NT2/D1 (cell line): ENCODE results near the gene FBXO8.

Source experiments
- DNase-seq: peaks from one replicate; pipeline ENCODE4 v3.0.0-alpha.2; 2011; ENCODE audit warnings: low read depth, low spot score
- H3K27me3 ChIP-seq: 2 replicates; pipeline ENCODE4 v1.6.0; 2011; ENCODE audit warnings: mild to moderate bottlenecking; ENCODE audit not compliant: insufficient read length, insufficient read depth
- H3K36me3 ChIP-seq: 2 replicates; pipeline ENCODE4 v1.6.1; 2011; ENCODE audit warnings: mild to moderate bottlenecking, low read length, mixed read lengths; ENCODE audit not compliant: insufficient read depth, insufficient read length
- H3K4me1 ChIP-seq: 2 replicates; pipeline ENCODE4 v1.5.1; 2011; ENCODE audit not compliant: insufficient read depth, insufficient read length
- H3K4me3 ChIP-seq: 2 replicates; pipeline ENCODE4 v1.5.1; 2011; ENCODE audit warnings: low read depth; ENCODE audit not compliant: insufficient read length
- H3K9ac ChIP-seq: 2 replicates; pipeline ENCODE4 v1.6.0; 2011; ENCODE audit warnings: low read depth; ENCODE audit not compliant: insufficient read length
- H3K9me3 ChIP-seq: 2 replicates; pipeline ENCODE4 v1.5.1; 2011; ENCODE audit warnings: mild to moderate bottlenecking, low read length; ENCODE audit not compliant: insufficient read depth
- SUZ12 ChIP-seq: IDR thresholded peaks from 2 replicates; pipeline ENCODE4 v1.6.1; 2011; ENCODE audit not compliant: insufficient read length, insufficient read depth; ENCODE audit errors: extremely low read depth
- YY1 ChIP-seq: IDR thresholded peaks from 2 replicates; pipeline ENCODE4 v1.6.1; 2011; ENCODE audit not compliant: insufficient read length, insufficient read depth
- ZNF274 ChIP-seq: IDR thresholded peaks from 2 replicates; pipeline ENCODE4 v1.6.1; 2011; ENCODE audit warnings: mild to moderate bottlenecking, low read depth, low read length

Gene FBXO8

GRCh38 chr4:174283507-174284471, at the start of gene FBXO8, which contains the start of gene CEP44:
Gene FBXO8, minus strand, starts transcription at chr4:174283667. Its CDS starts 20,575 bp downstream, at chr4:174263092.
Gene CEP44, plus strand, starts transcription at chr4:174283911. Its CDS starts 15,211 bp downstream, at chr4:174299122.
- H3K4me1 ChIP-seq = no peaks in the 10 kb centered on the region
- peak within 1 kb of the TSS; percentile 88 for H3K4me3 ChIP-seq
- H3K27me3 ChIP-seq = no peaks in the 10 kb centered on the region
- DNase-seq = peak; percentile 33
- H3K9me3 ChIP-seq = no peaks in the 10 kb centered on the region
- TF ChIP-seq ZNF274 (no peak), SUZ12 (no peak), YY1 (no peak)
- peaks cover 3% of the 10 kb centered on the region for H3K36me3 ChIP-seq
- peak within 1 kb of the TSS; percentile 97 for H3K9ac ChIP-seq

- no peak for DNase-seq
- Histone ChIP-seq H3K9me3 (no peaks in the 10 kb centered on the region), H3K36me3 (no peaks in the 10 kb centered on the region), H3K4me3 (no peak overlapping the region), H3K4me1 (no peaks in the 10 kb centered on the region), H3K27me3 (no peaks in the 10 kb centered on the region), H3K9ac (no peak overlapping the region)
- TF ChIP-seq YY1 = no peak
- TF ChIP-seq SUZ12 = no peak
- TF ChIP-seq ZNF274 = no peak
Observed at GRCh38 chr4:174332741-174333493, 49.5 kb upstream of the FBXO8 start.

GRCh38 chr4:174324725-174325124, 41.3 kb upstream of the FBXO8 start:
- Histone ChIP-seq H3K27me3 (no peaks in the 10 kb centered on the region), H3K36me3 (no peaks in the 10 kb centered on the region)
- no peak for DNase-seq

GRCh38 chr4:174324236-174324635, 40.8 kb upstream of the FBXO8 start:
- no peak overlapping the region for H3K9ac ChIP-seq
- H3K9me3 ChIP-seq = no peaks in the 10 kb centered on the region
- DNase-seq = no peak
- H3K27me3 ChIP-seq = no peaks in the 10 kb centered on the region
- no peak overlapping the region for H3K4me3 ChIP-seq
- no peaks in the 10 kb centered on the region for H3K4me1 ChIP-seq
- H3K36me3 ChIP-seq = no peaks in the 10 kb centered on the region
- no peak for TF ChIP-seq ZNF274
- TF ChIP-seq YY1 = no peak
- no peak for TF ChIP-seq SUZ12

More at GRCh38 chr4:174324725-174325124, 41.3 kb upstream of the FBXO8 start:
- no peak for TF ChIP-seq ZNF274
- no peak for TF ChIP-seq SUZ12
- TF ChIP-seq YY1 = no peak
- Histone ChIP-seq H3K9me3 (no peaks in the 10 kb centered on the region), H3K4me1 (no peaks in the 10 kb centered on the region), H3K4me3 (no peak overlapping the region), H3K9ac (no peak overlapping the region)

GRCh38 chr4:174320494-174321199, 37.2 kb upstream of the FBXO8 start:
- Histone ChIP-seq H3K4me1 (no peaks in the 10 kb centered on the region), H3K9me3 (no peaks in the 10 kb centered on the region), H3K9ac (no peak overlapping the region), H3K36me3 (peaks cover 5% of the 10 kb centered on the region), H3K27me3 (no peaks in the 10 kb centered on the region), H3K4me3 (no peak overlapping the region)
- DNase-seq = no peak
- TF ChIP-seq ZNF274 (no peak), YY1 (no peak), SUZ12 (no peak)

- peak; percentile 13 for DNase-seq
- Histone ChIP-seq H3K27me3 (no peaks in the 10 kb centered on the region), H3K9ac (no peak overlapping the region), H3K9me3 (no peaks in the 10 kb centered on the region), H3K36me3 (peaks cover 5% of the 10 kb centered on the region), H3K4me3 (no peak overlapping the region), H3K4me1 (no peaks in the 10 kb centered on the region)
- TF ChIP-seq ZNF274 (no peak), YY1 (no peak), SUZ12 (no peak)
Observed at GRCh38 chr4:174318829-174319764, 35.6 kb upstream of the FBXO8 start.
